Measurements from ENCODE around the gene PGM5.

GRCh38 chr9:68493958-68494577 is 137.7 kb downstream of the PGM5 start:
- TF ChIP-seq CTCF (conservative IDR thresholded peaks at IDR 0.05): no peak
- TF ChIP-seq EZH2 (IDR thresholded peaks at IDR 0.05; ENCODE audit: low read depth): no peak
